Metanephros (tissue), 1 donor: ENCODE data around the gene TPSG1. TPM values are rescaled to one million over a fixed set of nuclear protein-coding genes. Genes with fewer than 3 reads are reported as not detected.

Source experiments
- total RNA-seq: library from RNA; depleted of rRNA; stranded (reverse); fragments of >200 nt; gene quantifications from one replicate; pipeline ENCODE4 v1.2.3, GENCODE V29; 2014

The TPSG1 gene
- not detected for total RNA-seq

DNA sequence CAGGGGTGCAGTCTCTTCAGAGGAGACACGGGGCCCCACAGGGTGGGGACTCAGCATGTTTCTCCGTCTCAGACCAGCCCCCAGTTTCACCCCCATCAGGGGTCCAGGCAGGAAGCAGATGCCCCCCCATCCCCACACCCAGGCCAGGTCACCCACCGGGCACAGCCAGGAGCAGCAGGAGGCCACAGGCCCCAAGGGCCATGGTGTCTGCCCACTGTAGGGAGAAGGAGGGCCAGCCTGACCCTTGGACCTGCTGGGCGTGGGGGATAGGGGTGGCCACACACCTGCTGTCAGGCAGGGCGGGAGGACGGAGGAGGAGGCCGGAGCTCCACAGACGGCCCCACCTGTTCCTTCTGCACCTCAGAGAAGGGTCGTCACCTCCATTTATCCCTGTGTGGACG lies at the start of gene TPSG1:
Gene TPSG1, minus strand, starts transcription at position 218 of the 401 bp plus-strand sequence. Its CDS starts 16 bp downstream, at position 202.

GRCh38 chr16:1255276-1256122 lies 30.4 kb upstream of the TPSG1 start, which contains the start of gene TPSD1:
TSS of gene TPSD1 (plus strand) at chr16:1256069. CDS start at chr16:1256281, 212 bp downstream.

GRCh38 chr16:1240436-1240835 lies 15.4 kb upstream of the TPSG1 start, which contains the start of gene TPSAB1:
TSS of gene TPSAB1 (plus strand) at chr16:1240705. CDS start at chr16:1240939, 234 bp downstream.

GRCh38 chr16:1230084-1230470 lies 5.0 kb upstream of the TPSG1 start, which contains the start of gene TPSB2:
TSS of gene TPSB2 (minus strand) at chr16:1230184. CDS start at chr16:1229951, 233 bp downstream.

Other genes starting within 250 kb of the TPSG1 start
- gene SOX8, start 243.5 kb downstream of the TPSG1 start, total RNA-seq: 8.5 TPM
- 0.82 TPM for gene SSTR5, start 152.5 kb downstream of the TPSG1 start, total RNA-seq
- gene C1QTNF8, start 129.0 kb downstream of the TPSG1 start, total RNA-seq: not detected
- 32.3 TPM for gene CACNA1H, start 72.2 kb downstream of the TPSG1 start, total RNA-seq
- gene TPSB2, start 4.9 kb upstream of the TPSG1 start, total RNA-seq: 0.47 TPM
- gene TPSAB1, start 15.4 kb upstream of the TPSG1 start, total RNA-seq: 0.99 TPM
- gene TPSD1, start 30.8 kb upstream of the TPSG1 start, total RNA-seq: not detected
- 72.6 TPM for gene UBE2I, start 84.4 kb upstream of the TPSG1 start, total RNA-seq
- 12.2 TPM for gene BAIAP3, start 108.4 kb upstream of the TPSG1 start, total RNA-seq
- 50.7 TPM for gene TSR3, start 126.6 kb upstream of the TPSG1 start, total RNA-seq
- gene GNPTG, start 126.7 kb upstream of the TPSG1 start, total RNA-seq: 50.2 TPM
- gene UNKL, start 189.4 kb upstream of the TPSG1 start, total RNA-seq: 43.6 TPM
- gene UQCC4, start 195.5 kb upstream of the TPSG1 start, total RNA-seq: 12.5 TPM
- not detected for gene PERCC1, start 205.8 kb upstream of the TPSG1 start, total RNA-seq
- 2.2 TPM for gene CCDC154, start 219.3 kb upstream of the TPSG1 start, total RNA-seq
- gene CLCN7, start 249.8 kb upstream of the TPSG1 start, total RNA-seq: 107 TPM